GM12878 (cell line): ENCODE measurements around the gene TEKT2.

Source experiments
- HDAC6 ChIP-seq: fragments of 200-600 bp; sonication (generic); IDR thresholded peaks from one replicate; pipeline ENCODE4 v1.8.0; 2017; ENCODE audit warnings: antibody characterized with exemption; ENCODE audit not compliant: unreplicated experiment
- NFIC ChIP-seq: IDR thresholded peaks from 2 replicates; pipeline ENCODE4 v1.6.1; 2012; ENCODE audit warnings: low read depth, mild to moderate bottlenecking, inconsistent platforms, low read length, moderate library complexity
- PAX8 ChIP-seq: fragments of 450-650 bp; IDR thresholded peaks from 2 replicates; pipeline ENCODE4 v1.6.1; 2017; ENCODE audit warnings: mild to moderate bottlenecking, moderate library complexity
- RFX5 ChIP-seq: IDR thresholded peaks from 2 replicates; pipeline ENCODE4 v1.6.1; 2011; ENCODE audit warnings: low read depth, low read length, improper control_type of control experiment
- SREBF2 ChIP-seq: IDR thresholded peaks from 2 replicates; pipeline ENCODE4 v1.6.1; 2012; ENCODE audit warnings: mild to moderate bottlenecking, low read length
- TARDBP ChIP-seq: IDR thresholded peaks from 2 replicates; pipeline ENCODE4 v1.6.1; 2016; ENCODE audit warnings: borderline replicate concordance
- YBX1 ChIP-seq: fragments of 450-650 bp; IDR thresholded peaks from 2 replicates; pipeline ENCODE4 v1.6.1; 2016; ENCODE audit warnings: antibody characterized with exemption
- YY1 ChIP-seq: IDR thresholded peaks from 2 replicates; pipeline ENCODE4 v1.6.1; 2011; ENCODE audit warnings: low read depth, mild to moderate bottlenecking, low read length
- TF ChIP-seq, protein P1 (sequence below): IDR thresholded peaks from 2 replicates; pipeline ENCODE4 v1.6.1; 2012; ENCODE audit warnings: mild to moderate bottlenecking, low read depth, low read length
- TF ChIP-seq, protein P2 (sequence below): fragments of 450-650 bp; formaldehyde crosslinking; IDR thresholded peaks from 2 replicates; pipeline ENCODE4 v1.4.0; 2020; ENCODE audit warnings: mild to moderate bottlenecking, moderate library complexity
- TF ChIP-seq, protein P3 (sequence below), 3 experiments: IDR thresholded peaks in 2 of 3; conservative IDR thresholded peaks in 1 of 3; 2 replicates each; pipeline ENCODE4 v1.5.1; 2011; ENCODE audit warnings: low read depth in 3 of 3, low read length in 3 of 3, mild to moderate bottlenecking in 3 of 3, control low read depth in 2 of 3, moderate library complexity in 2 of 3, inconsistent platforms in 1 of 3, mixed read lengths in 1 of 3; ENCODE audit not compliant: control insufficient read depth in 2 of 3, insufficient read depth in 1 of 3; ENCODE audit errors: extremely low read depth in 1 of 3

DNA sequence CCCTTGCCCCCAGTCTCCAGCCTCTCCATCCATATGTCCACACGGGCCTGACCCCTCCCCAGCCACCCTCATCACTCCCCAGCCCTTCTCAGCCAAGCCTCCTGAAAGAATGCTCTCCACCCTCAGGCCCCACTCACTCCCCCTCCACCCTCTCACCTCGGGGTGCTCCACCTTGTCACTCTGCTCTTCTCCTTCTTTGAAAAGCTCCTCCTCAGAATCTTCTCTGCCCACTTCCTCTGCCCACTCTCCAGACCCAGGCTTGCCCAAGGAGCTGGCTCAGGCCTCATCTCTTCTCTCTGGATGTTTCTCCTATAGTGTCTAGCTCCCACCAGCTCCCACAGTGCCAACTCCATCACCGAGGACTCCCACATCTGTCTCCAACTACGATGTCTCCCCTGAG lies 27.3 kb downstream of the TEKT2 start:
- no peak for TF ChIP-seq HDAC6
- no peak for TF ChIP-seq PAX8
- no peak for TF ChIP-seq YY1
- no peak for TF ChIP-seq YBX1
- TF ChIP-seq NFIC, result no peak
- TF ChIP-seq RFX5, result no peak
- no peak for TF ChIP-seq SREBF2
- TF ChIP-seq, protein P1, sequence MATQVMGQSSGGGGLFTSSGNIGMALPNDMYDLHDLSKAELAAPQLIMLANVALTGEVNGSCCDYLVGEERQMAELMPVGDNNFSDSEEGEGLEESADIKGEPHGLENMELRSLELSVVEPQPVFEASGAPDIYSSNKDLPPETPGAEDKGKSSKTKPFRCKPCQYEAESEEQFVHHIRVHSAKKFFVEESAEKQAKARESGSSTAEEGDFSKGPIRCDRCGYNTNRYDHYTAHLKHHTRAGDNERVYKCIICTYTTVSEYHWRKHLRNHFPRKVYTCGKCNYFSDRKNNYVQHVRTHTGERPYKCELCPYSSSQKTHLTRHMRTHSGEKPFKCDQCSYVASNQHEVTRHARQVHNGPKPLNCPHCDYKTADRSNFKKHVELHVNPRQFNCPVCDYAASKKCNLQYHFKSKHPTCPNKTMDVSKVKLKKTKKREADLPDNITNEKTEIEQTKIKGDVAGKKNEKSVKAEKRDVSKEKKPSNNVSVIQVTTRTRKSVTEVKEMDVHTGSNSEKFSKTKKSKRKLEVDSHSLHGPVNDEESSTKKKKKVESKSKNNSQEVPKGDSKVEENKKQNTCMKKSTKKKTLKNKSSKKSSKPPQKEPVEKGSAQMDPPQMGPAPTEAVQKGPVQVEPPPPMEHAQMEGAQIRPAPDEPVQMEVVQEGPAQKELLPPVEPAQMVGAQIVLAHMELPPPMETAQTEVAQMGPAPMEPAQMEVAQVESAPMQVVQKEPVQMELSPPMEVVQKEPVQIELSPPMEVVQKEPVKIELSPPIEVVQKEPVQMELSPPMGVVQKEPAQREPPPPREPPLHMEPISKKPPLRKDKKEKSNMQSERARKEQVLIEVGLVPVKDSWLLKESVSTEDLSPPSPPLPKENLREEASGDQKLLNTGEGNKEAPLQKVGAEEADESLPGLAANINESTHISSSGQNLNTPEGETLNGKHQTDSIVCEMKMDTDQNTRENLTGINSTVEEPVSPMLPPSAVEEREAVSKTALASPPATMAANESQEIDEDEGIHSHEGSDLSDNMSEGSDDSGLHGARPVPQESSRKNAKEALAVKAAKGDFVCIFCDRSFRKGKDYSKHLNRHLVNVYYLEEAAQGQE, result no peak
- TF ChIP-seq, protein P2, sequence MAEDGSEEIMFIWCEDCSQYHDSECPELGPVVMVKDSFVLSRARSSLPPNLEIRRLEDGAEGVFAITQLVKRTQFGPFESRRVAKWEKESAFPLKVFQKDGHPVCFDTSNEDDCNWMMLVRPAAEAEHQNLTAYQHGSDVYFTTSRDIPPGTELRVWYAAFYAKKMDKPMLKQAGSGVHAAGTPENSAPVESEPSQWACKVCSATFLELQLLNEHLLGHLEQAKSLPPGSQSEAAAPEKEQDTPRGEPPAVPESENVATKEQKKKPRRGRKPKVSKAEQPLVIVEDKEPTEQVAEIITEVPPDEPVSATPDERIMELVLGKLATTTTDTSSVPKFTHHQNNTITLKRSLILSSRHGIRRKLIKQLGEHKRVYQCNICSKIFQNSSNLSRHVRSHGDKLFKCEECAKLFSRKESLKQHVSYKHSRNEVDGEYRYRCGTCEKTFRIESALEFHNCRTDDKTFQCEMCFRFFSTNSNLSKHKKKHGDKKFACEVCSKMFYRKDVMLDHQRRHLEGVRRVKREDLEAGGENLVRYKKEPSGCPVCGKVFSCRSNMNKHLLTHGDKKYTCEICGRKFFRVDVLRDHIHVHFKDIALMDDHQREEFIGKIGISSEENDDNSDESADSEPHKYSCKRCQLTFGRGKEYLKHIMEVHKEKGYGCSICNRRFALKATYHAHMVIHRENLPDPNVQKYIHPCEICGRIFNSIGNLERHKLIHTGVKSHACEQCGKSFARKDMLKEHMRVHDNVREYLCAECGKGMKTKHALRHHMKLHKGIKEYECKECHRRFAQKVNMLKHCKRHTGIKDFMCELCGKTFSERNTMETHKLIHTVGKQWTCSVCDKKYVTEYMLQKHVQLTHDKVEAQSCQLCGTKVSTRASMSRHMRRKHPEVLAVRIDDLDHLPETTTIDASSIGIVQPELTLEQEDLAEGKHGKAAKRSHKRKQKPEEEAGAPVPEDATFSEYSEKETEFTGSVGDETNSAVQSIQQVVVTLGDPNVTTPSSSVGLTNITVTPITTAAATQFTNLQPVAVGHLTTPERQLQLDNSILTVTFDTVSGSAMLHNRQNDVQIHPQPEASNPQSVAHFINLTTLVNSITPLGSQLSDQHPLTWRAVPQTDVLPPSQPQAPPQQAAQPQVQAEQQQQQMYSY, result no peak
- TF ChIP-seq, protein P3, sequence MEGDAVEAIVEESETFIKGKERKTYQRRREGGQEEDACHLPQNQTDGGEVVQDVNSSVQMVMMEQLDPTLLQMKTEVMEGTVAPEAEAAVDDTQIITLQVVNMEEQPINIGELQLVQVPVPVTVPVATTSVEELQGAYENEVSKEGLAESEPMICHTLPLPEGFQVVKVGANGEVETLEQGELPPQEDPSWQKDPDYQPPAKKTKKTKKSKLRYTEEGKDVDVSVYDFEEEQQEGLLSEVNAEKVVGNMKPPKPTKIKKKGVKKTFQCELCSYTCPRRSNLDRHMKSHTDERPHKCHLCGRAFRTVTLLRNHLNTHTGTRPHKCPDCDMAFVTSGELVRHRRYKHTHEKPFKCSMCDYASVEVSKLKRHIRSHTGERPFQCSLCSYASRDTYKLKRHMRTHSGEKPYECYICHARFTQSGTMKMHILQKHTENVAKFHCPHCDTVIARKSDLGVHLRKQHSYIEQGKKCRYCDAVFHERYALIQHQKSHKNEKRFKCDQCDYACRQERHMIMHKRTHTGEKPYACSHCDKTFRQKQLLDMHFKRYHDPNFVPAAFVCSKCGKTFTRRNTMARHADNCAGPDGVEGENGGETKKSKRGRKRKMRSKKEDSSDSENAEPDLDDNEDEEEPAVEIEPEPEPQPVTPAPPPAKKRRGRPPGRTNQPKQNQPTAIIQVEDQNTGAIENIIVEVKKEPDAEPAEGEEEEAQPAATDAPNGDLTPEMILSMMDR (IDR thresholded peaks at IDR 0.05 in 2 of 3, conservative IDR thresholded peaks at IDR 0.05 in 1 of 3; ENCODE audit: control insufficient read depth in 2 of 3, extremely low read depth in 1 of 3, insufficient read depth in 1 of 3, low read depth in 3 of 3, low read length in 3 of 3), result no peak
- no peak for TF ChIP-seq TARDBP
